Progenitor cell of endocrine pancreas (in vitro differentiated cells): Measurements from ENCODE around the gene ABHD10. TPM values are rescaled to one million over a fixed set of nuclear protein-coding genes. Genes with fewer than 3 reads are reported as not detected.
A peak's percentile ranks its signal among the peaks of the same experiment; 100 is the strongest.

Experiments used
- DNase-seq: peaks from one replicate; pipeline ENCODE4 v3.0.0; 2021; ENCODE audit warnings: low spot score; ENCODE audit not compliant: unreplicated experiment
- H3K27ac Mint-ChIP-seq: 2 replicates; pipeline ENCODE4 v1.8.0; 2021; ENCODE audit warnings: mild to moderate bottlenecking, moderate library complexity, mixed read lengths
- H3K27me3 Mint-ChIP-seq: 2 replicates; pipeline ENCODE4 v1.8.0; 2021; ENCODE audit warnings: mixed read lengths
- H3K36me3 Mint-ChIP-seq: 2 replicates; pipeline ENCODE4 v1.8.0; 2022; ENCODE audit warnings: mixed read lengths; ENCODE audit not compliant: insufficient read depth
- H3K4me1 Mint-ChIP-seq: 2 replicates; pipeline ENCODE4 v1.8.0; 2021; ENCODE audit warnings: low read depth, mixed read lengths
- H3K4me3 Mint-ChIP-seq: 2 replicates; pipeline ENCODE4 v1.8.0; 2021; ENCODE audit warnings: low read depth, mild to moderate bottlenecking, moderate library complexity, mixed read lengths
- H3K9me3 Mint-ChIP-seq: 2 replicates; pipeline ENCODE4 v1.8.0; 2021; ENCODE audit warnings: low read depth, mixed read lengths
- CTCF ChIP-seq: fragments of 200-600 bp; sonication (generic); IDR thresholded peaks from one replicate; pipeline ENCODE4 v1.5.0; 2021; ENCODE audit warnings: antibody characterized with exemption, mild to moderate bottlenecking; ENCODE audit not compliant: unreplicated experiment
- total RNA-seq: library from RNA; stranded (reverse); gene quantifications from 2 replicates; pipeline ENCODE4 v1.2.1, GENCODE V29; 2021

Gene ABHD10
- total RNA-seq, 1 donor from 2014 or later, result 31.9 TPM

- peaks cover 13% of the 10 kb centered on the region for H3K36me3 Mint-ChIP-seq
- H3K4me1 Mint-ChIP-seq, result no peaks in the 10 kb centered on the region
- no peaks in the 10 kb centered on the region for H3K27me3 Mint-ChIP-seq
- no peak overlapping the region for H3K27ac Mint-ChIP-seq
- DNase-seq, result no peak
- no peaks in the 10 kb centered on the region for H3K9me3 Mint-ChIP-seq
- no peak overlapping the region for H3K4me3 Mint-ChIP-seq
- TF ChIP-seq CTCF, result peak; percentile 73
These were observed 10.3 kb downstream of the ABHD10 start for GRCh38 chr3:111989061-111989678.

- TF ChIP-seq CTCF, result no peak
- Mint-ChIP-seq H3K27ac (no peak overlapping the region), H3K27me3 (peaks cover 5% of the 10 kb centered on the region), H3K4me3 (no peak overlapping the region), H3K4me1 (peaks cover 2% of the 10 kb centered on the region), H3K9me3 (no peaks in the 10 kb centered on the region), H3K36me3 (peaks cover 7% of the 10 kb centered on the region)
- DNase-seq, result no peak
These were observed 14.2 kb downstream of the ABHD10 start for GRCh38 chr3:111993038-111993437.

GRCh38 chr3:111998636-111999483, 20.0 kb downstream of the ABHD10 start, which contains the start of gene TAGLN3:
Gene TAGLN3 (plus strand): TSS chr3:111998922. CDS start chr3:111999423, 501 bp downstream.
- DNase-seq, result no peak
- peaks cover 22% of the 10 kb centered on the region for H3K4me1 Mint-ChIP-seq
- peaks cover 43% of the 10 kb centered on the region for H3K27me3 Mint-ChIP-seq
- no peaks in the 10 kb centered on the region for H3K36me3 Mint-ChIP-seq
- H3K4me3 Mint-ChIP-seq, result peak within 1 kb of the TSS; percentile 78
- no peaks in the 10 kb centered on the region for H3K9me3 Mint-ChIP-seq
- no peak within 1 kb of the TSS for H3K27ac Mint-ChIP-seq
- TF ChIP-seq CTCF, result no peak

- Mint-ChIP-seq H3K4me1 (peaks cover 26% of the 10 kb centered on the region), H3K27me3 (peaks cover 43% of the 10 kb centered on the region), H3K9me3 (no peaks in the 10 kb centered on the region), H3K36me3 (no peaks in the 10 kb centered on the region), H3K4me3 (peak overlapping the region; percentile 78), H3K27ac (no peak overlapping the region)
- no peak for TF ChIP-seq CTCF
- no peak for DNase-seq
These were observed 20.9 kb downstream of the ABHD10 start for GRCh38 chr3:111999484-112000324.

- H3K27ac Mint-ChIP-seq, result no peak overlapping the region
- peaks cover 33% of the 10 kb centered on the region for H3K4me1 Mint-ChIP-seq
- TF ChIP-seq CTCF, result no peak
- no peak for DNase-seq
- no peaks in the 10 kb centered on the region for H3K9me3 Mint-ChIP-seq
- H3K36me3 Mint-ChIP-seq, result no peaks in the 10 kb centered on the region
- H3K4me3 Mint-ChIP-seq, result no peak overlapping the region
- H3K27me3 Mint-ChIP-seq, result peaks cover 43% of the 10 kb centered on the region
These were observed 21.5 kb downstream of the ABHD10 start for GRCh38 chr3:112000367-112000771.
